Mucosa of gallbladder (tissue), 1 donor: ENCODE data around the gene NEO1. TPM values are rescaled to one million over a fixed set of nuclear protein-coding genes. Genes with fewer than 3 reads are reported as not detected.
"Not testable (repeated sequence)": the region's sequence is repeated elsewhere in the genome, so short reads cannot be mapped to it uniquely, and the experiment has no call there.

Source experiments
- DNase-seq: peaks from one replicate; pipeline ENCODE4 v3.0.0-alpha.2; 2020; ENCODE audit warnings: low spot score
- total RNA-seq: library from RNA; stranded (reverse); gene quantifications from one replicate; pipeline ENCODE4 v1.2.1, GENCODE V29; 2021
- donor health status: DM: no; HTN: no; CAD: no.

Gene NEO1
- total RNA-seq, 1 donor from 2014 or later: 92.8 TPM

DNA sequence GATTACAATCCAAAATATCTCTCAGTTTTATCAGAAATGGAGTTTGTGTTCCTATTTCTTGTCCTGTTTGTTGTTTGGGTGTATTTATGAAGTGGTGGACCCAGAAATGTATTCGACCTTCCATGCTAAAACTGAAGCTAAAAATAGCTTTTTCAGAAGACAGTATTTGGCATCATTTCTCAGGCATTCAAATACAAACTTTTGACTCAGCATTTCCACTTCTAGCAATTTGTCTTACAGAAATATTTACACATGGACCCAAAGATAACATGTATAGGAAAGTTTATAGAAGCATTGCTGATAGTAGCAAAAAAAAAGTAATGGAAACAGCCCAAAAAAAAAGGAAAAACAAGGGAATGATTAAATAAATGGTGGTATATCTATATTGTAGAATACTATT lies 160.2 kb downstream of the NEO1 start:
- no peak for DNase-seq

DNA sequence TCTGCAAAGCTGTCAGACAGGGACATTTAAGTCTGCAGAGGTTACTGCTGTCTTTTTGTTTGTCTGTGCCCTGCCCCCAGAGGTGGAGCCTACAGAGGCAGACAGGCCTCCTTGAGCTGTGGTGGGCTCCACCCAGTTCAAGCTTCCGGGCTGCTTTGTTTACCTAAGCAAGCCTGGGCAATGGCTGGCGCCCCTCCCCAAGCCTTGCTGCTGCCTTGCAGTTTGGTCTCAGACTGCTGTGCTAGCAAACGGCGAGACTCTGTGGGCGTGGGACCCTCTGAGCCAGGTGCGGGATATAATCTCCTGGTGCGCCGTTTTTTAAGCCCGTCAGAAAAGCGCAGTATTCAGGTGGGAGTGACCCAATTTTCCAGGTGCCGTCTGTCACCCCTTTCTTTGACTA lies 169.2 kb downstream of the NEO1 start:
- not testable (repeated sequence) for DNase-seq

DNA sequence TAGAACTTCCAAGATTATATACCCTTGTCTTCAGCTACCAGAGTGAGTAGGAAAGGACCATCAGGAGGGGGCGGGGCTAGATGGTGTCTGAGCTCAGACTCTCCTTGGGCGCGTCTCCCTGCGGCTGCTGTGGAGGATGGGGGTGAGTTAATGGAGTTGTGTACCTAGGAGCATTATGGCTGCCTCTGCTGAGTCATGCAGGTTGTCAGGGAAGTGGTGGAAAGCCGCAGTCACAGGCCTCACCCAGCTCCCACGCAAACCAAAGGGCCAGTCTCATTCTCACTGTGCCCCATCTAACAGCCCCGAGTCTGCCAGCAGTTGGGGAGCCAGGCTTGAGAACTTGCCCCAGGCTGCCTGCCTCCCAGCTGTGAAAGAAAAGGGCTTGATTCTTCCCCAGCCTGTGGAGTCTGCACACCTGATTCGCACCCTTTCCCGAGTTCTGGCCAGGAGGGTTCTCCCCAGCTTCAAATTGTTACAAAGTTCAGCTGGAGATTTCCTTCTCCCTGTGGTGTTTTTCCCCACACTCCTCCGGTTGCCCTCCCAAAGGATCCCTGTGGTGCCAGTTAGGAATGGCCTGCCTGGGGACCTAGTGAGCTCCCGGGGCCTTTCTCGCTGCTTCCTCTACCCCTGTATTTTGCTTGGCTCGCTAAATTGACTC lies 173.2 kb downstream of the NEO1 start:
- DNase-seq: no peak

DNA sequence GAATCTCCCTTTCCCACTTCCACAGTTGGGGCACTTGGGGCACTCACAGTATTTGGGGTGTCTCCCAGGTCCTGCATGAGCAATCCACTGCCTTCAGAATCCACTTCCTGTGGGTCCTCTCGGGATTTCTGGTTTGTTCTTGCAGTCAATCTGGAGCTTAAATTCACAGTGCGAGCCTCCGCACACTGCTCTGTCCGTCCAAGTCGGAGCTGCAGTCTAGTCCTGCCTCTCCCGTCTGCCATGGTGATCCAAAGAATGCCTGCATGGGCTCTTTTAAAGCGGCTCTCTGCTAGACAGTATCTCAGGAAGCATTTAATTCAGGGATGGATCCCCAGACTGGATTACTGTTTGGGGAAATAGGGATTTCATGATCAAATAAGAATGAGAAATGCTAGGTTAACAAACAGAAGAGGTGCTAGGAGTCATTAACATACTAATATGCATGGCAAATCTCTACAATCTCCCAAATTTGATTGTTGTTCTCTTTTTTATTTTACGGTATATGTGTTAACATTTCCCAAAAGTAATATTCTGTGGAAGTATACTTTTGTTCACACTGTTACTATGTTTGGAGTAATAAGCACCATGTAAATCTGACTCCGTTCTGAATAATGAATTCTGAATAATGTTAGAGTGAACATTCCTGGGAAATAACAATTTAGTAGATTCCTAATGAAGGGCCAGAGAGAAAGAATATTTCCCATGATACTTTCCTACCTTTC lies 174.0 kb downstream of the NEO1 start:
- no peak for DNase-seq

DNA sequence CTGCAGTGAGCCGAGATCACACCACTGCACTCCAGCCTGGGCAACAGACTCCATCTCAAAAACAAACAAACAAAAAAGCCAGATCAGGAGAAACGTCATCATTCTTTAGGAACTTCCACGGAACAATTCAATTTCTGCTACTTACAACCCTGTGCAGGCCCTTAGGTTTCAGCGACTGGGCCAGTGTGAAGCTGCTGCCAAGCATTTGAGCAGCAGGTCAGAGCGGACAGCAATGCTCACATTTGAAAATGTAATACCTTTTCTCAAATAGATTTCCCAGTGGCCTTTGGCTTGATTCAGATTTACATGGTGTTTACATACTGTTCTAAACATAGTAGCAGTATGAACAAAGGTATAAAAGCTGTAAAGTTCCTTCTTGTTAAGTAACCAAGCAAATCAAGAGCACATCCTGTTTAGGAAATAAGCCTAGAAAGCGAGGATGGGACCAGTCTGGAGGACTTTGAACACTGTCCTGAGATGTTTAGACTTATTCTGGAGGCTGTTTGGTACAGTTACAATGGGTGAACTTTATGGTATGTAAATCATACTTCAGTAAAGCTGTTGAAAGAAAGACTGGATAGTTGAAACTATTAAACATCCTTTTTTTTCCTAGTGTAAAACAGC lies 175.3 kb downstream of the NEO1 start:
- no peak for DNase-seq

DNA sequence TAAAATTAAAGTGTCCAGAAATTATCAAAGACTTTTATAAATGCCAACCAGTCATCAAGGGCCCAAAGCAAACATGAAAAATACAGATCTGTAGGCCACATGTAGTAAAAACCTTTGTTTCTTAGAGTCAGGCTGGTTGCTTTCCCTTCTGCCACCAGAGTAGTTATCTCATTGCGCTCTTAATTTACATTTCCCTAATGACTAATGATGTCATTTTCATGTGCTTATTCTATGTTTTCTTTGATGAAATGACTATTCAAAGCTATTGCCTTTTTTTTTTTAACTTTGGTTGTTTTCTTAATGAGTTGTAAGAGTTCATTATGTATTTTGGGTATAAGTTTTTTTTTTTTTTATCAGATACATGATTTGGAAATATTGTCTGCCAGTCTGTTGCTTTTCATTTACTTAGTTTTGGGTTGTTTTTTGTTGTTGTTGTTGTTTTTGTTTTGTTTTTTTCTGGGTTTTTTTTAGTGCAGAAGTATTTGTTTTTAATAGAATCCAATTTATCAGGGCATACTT lies 175.9 kb downstream of the NEO1 start:
- DNase-seq: no peak

DNA sequence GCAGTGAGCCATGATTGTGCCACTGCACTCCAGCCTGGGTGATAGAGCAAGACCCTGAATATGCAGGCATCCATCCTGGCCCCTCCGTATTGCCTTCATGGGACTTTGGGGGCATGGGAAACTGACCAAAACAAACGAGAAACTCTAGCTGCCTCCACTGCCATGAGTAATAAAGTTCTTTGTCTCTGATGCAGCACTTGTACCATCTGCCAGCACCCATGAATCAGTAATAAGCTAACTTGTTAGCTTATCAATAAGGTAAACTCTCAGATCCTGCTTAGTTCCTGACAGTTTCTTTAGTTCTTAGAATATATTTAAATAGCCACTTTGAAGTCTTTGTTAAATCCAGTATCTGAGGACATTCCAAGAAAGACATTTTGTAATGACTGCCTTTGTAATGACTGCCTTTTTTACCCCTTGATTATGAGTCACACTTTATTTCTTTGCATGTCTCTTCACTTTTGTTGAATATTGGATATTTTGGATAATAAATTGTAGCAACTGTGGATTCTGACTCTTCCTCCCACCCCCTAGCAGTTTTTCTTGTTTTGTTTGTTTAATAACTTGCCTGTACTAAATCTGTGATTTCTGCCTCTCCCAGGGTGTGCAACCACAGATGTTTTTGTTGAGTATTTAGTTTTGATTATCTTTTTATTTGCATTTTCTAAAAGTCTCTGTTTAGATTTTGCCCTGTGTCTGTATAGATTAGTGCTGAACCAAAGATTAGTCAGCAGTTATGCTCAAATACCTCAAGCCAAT lies 179.6 kb downstream of the NEO1 start:
- DNase-seq: no peak

DNA sequence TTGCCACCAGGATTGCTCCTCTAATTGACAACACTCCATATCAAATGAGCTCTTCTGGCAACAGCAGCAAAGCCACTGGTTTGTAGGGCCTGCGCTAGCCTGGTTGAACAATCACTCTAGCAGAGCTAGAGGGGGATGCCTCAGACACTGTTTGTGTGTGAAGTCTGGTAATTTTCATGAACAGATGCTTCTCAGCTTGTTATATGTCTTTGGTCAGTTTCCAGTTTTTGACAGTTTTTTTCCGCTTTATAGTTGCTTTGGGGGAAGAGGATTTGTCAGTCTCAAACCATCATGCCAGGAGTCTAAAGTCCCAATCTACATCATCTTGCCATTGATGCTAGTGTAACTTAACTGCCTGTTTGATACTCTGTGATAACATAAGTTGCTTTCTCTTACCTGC lies 180.5 kb downstream of the NEO1 start:
- DNase-seq: no peak

DNA sequence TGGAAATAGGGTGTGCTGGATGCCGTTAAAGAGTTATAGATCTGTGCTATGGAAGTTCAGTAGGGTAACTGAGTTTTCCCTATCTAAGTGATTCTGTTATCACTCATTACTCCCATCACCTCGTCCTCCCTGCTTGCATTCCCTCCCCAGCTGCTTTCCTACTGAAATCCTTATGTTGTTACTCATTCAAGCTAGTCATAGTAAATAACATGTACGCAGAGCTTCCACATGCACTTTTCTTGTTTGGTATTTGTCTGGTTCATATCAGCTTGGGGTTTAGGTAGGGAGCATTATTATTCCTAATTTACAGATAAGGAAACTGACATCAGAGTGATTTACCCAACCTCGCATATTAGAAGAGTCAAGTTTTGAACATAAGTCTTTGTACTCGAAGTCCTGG lies 181.4 kb downstream of the NEO1 start:
- no peak for DNase-seq

DNA sequence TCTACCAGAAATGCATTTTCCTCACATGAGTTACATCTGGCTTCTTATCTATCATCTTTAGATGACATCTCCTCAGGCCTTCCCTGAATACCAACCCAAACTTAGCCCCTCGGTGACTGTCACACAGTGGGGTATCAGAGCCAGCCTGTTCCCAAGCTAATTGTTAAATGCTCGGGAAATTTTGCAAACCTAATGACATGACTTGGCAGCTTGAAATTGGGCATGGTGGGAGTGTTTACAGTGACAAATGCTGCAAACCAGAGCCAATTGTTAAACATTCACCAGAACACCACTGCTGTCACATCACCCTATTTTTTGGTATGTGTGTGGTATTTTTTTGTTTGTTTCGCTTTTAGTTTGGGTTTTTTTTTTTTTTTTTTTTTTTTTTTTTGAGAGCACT lies 185.6 kb downstream of the NEO1 start:
- DNase-seq: no peak

DNA sequence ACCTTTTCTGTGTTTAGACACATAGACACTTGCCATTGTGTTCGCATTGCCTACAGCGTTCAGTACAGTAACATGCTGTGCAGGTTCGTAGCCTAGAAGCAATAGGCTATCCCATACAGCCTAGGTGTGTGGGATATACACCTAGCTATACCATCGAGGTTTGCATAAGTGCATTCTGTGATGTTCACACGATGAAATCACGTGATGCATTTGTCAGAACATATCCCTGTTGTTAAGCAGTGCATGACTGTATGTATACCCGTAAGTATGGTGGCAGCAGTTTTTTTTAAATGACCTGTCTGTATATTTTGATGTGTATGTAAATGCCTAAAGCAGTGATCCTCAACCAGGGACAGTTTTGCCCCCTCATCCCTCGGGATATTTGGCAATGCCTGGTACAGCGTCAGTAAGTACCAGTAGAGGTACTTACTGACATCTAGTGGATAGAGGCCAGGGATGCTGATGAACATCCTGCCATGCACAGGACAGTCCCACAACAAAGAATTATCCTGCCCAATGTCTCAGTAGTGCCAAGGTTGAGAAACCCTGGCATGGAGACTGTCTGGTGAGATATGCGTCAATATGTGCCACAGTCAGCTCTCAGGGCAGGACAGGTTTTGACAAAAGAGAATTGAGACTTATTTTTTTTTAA lies 187.4 kb downstream of the NEO1 start:
- DNase-seq: no peak

DNA sequence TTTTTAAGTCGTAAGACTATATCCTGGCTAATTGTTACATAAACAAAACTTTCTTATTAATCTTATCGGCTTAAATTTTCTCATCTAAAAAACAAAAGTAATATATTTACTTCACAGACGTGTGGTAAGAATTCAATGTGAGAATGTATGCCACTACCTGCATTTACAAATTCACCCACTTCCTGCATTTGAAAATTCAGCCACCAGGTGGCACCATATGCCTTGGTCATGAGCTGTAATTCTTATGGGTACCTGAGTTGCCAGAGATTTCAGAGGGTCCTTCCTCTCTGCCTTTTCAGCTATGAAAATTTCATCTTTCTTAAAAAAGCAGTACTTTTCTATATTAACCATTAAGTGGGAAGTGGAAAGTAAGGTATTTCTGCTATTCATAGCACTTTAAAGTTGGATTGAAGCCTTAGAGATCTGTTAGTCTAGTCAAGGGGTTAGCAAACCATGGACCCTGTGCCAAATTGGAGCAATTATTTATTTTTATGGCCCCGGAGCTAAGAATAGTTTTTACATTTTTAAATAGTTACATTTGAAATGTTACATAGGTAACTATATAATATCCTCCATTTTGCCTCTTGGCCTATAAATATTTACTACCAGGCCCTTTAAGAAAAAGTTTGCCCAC lies 188.7 kb downstream of the NEO1 start:
- DNase-seq: peak; percentile 77

DNA sequence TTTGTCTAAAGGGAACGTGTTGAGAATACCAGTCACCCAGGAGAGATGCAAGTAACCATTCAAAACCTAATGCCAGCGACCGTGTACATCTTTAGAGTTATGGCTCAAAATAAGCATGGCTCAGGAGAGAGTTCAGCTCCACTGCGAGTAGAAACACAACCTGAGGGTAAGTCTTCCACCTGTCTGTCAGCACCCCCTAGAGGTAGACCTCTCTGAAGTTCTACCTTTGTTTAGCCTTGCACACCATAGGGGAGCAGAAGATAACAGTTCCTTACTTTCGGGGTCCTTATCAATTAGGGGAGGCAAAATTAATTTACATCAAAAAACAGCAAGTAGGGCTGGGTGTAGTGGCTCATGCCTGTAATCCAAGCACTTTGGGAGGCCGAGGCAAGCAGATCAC lies 192.1 kb downstream of the NEO1 start:
- no peak for DNase-seq

DNA sequence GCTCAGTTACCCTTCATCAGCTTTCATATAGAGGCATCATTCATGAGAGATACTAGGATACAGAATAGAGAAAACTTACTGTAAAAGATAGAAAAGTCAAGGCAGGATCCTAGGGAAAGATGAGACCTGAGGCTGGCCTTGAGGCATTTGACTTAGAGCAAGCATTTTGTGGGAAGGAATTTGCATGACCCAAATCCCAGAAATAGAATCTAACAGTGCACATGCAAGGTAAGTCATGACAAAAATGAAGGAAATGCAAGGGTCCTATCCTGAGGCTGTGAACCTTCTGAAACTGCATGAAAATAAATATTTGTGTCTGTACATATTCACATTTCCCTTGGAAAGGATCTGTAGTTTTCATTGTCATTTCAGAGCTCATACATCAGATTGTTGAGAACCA lies 194.2 kb downstream of the NEO1 start:
- no peak for DNase-seq

DNA sequence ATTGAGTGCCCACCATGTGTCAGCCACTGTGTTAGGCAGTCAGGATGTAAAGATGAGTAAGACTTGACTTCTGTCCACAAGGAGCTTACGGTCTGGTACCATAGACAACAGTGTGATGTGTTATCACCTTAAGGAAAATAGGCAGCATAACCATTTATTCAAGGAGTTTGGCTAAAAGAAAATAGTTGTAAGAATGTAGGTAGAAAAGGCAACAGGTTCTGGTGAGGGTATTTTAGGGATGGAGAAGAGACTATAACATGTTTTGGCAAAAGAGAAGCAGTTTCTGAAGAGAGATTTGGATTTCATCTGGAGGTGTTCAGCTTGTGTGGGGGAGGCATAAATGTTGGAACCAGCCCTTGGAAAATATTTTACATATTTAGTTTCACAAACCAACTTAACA lies 194.6 kb downstream of the NEO1 start:
- no peak for DNase-seq

DNA sequence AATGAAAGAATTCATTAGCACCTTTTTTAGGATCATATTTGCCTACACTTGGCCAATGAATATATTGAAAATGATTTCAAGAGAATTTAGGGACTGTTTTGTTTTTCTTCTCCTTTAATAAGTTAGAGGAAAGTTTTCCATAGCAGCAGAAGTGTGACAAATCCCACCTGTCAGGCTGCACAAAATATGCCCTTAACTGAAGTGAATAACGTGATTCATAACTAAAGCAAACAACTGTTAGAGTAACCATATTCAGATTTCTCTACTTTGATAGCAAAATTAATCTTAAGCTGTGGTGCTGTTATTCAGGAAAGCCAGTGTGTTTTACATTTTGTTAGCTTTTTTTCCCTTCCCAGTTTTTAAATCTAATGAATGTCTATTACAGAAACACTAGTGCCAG lies 195.1 kb downstream of the NEO1 start:
- DNase-seq: no peak

DNA sequence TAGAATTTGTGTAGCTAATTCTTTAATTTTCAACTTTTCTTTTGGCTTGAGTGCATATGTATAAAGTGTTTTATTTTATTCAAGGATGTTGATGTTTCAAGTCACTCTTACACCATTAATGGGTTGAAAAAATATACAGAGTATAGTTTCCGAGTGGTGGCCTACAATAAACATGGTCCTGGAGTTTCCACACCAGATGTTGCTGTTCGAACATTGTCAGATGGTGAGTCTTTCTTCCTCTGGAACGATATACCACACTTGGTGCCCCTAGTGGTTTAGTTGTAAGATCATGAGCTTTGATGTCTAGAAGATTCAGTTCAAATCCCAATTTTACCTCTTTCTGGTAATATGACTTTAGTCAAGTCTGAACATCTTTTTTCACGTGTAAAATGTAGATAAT lies 197.2 kb downstream of the NEO1 start:
- DNase-seq: no peak

DNA sequence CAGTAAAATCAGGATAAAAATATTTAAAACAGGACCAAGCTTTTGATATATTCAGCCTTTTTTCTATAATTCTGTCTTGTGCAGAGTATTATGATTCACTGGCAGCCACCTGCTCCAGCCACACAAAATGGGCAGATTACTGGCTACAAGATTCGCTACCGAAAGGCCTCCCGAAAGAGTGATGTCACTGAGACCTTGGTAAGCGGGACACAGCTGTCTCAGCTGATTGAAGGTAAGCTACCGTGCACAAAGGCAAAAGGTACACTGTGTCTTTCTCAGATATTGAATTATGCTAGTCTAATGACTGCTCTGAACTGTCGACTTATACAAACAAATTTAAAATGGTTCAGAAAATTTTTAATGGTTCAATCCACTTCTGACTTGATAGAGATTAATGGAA lies 202.3 kb downstream of the NEO1 start:
- DNase-seq: no peak

DNA sequence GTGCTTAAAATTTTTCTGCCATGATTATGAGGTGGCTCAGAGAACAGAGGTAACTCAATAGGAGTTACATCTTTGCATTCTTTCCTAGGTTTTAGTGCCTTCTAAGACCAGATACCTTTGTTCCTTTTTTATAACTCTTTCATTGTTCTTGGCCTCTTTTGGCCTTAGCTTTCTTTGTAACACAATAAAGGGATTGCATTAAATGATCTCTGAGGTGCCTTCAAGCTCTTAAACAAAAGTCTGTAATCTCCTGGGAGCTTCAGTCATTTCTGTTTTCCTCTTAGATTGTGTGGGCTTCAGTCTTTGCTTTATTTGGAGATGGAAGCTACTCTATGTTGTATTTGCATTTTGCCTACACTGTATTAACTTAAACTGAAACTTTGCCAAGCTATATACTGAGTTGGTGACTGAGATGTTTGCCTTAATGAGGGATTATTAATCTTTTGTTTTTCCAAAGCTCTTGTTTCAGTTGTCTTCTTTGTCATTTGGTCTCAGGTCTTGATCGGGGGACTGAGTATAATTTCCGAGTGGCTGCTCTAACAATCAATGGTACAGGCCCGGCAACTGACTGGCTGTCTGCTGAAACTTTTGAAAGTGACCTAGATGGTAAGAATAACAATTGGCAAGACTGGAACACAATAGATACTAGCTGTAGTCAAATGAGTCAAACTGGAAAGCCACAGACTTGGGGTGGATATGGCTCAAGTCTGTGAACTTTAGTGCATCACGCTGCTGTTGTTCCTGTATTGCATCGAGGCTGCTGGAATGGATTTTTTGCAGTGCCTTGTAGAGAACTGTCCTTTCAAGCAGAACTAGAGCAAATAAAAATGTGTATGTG lies 206.2 kb downstream of the NEO1 start:
- no peak for DNase-seq

DNA sequence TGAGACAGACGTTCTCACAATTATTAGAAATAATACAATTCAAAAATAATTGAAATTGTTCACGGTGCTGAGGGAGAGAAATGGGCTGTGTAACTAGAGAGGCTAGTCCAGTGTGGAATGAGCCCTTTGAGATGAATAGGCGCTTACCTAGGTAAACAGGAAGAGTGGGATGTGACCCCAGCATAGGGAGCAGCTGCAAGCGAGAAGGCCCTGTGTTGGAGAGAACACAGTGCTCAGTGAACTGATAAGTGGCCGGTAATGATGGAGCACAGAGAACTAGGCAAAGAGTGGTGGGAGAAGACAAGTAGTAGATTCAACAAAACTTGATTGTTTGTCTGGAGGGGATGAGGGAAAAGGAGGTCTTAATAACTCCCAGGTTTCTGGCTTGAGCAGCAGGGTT lies 212.6 kb downstream of the NEO1 start:
- DNase-seq: no peak
